NCI-H1694 treated with DMSO at 0.1 percent for 48 hours (cell line): Measurements from ENCODE around the gene MOB3B.
"Not testable (repeated sequence)": the region's sequence is repeated elsewhere in the genome, so short reads cannot be mapped to it uniquely, and the experiment has no call there.

Experiments used
- DNase-seq: peaks from one replicate; lab custom pipeline; 2025; lab: John Stamatoyannopoulos, UW

The MOB3B gene

DNA sequence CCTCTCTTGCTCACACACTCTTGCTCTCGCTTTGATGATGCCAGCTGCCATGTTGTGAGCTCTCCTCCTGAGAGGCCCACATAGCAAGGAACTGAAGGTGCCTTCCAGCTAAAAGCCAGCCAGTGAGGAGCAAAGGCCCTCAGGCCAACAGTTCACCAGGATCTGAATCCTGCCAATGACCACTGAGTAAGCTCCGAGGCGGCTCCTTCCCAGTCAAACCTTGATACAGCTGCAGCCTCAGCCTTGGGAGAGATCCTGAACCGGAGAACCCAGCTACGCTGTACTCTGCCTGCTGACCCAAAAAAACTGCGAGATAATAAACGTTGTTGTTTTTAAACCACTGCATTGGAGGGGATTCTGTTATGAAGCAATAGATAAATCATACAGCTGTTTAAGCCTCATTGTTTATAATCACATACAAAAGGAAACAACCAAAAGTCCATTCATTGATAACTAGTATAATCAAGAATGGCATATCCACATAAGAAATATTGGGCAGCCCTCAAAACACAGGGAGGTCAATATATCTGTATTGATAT lies 54.5 kb downstream of the MOB3B start:
- DNase-seq, result no peak

DNA sequence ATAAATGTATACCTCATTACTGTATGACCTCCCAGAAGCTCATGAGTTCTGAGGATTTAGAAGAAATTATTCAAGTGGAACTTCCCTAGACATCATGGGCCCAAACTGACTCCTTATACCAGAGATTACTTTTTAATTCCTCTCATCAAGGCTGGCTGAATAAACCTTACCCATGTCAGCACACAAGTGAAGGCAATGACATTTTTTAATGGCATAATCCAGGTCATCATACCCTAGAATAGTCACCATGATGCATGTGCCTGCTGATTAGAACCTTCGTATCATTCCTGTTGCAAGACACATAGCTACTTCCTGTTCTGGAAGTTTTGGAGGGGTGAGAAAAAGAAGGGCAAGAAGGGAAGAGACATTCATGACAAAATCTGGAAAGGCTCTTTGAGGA lies 55.3 kb downstream of the MOB3B start:
- no peak for DNase-seq

DNA sequence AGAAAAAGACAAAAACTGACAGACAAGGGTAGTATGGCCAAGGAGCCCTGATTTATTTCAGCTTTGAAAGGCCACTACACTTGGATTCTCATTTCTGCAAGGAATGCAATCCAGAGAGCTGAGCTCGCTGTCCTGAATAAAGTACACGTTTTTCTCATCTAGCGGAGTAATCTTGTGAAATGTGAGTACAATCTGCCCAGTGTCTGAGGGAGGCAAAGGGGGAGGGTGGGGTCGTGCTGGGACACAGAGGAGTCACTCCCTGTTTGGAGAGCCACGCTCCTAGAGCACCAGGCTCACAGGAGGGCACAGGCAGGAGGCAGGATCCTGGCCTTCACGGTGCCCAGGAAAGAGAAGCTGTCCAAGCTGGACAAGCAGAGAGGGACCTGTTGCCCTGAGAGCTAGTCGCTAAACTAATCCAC lies 56.5 kb downstream of the MOB3B start:
- DNase-seq, result peak; percentile 42

DNA sequence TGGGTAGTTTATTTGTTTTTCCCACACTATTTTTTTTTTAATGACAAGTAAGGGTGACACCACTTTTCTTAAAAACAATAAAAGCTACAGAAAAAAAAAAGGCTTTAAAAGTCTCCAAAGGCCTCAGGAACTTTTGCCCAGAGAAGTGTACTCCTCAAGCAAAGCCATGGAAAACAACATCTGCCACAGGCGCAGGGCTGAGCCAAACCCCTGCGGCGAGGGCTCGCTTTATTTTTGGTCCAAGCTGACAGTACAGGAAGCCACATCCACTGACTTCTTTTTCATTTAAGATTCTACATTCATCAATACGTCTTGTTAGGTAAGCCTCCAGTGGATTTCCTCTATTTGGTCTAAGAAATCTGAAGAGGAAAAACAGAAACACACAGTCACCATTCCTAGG lies 57.4 kb downstream of the MOB3B start:
- peak; percentile 35 for DNase-seq

DNA sequence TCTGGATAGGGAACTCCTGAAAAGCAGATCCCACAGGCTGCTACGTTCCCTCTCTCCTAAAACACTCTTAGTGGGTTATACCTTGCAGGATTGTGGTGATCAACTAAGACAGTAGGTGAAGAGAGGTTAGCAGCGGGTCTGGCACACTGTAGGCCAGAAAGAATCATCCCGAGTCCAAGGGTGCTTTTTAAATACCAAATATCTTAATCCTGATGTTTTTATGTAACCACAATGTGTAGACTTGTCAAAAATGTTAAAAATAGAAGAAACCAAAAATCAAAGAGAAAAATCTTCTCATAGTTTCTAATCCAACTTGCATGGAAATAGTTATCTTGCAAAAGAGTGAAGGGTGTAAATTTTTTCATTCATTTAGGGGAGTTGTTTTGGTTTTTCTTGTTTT lies 57.8 kb downstream of the MOB3B start:
- DNase-seq, result no peak

DNA sequence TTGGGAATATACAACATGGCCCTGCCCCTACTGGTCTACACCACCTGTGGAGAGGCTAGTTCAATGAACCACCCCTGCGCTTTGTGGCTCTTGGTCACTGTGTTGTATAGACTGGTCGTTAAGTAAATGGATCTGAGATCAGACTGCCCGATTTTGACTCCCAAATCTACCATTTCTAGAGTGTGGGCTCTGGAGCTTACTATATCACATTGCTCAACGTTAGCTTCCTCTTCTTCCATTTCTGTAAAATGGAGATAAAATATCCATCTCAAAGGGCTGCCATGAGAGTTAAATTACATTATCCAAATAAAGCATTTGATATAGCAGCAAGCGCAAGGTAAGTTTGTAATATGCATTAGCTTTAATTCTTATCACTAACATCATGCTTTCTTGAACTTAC lies 58.2 kb downstream of the MOB3B start:
- DNase-seq, result no peak

DNA sequence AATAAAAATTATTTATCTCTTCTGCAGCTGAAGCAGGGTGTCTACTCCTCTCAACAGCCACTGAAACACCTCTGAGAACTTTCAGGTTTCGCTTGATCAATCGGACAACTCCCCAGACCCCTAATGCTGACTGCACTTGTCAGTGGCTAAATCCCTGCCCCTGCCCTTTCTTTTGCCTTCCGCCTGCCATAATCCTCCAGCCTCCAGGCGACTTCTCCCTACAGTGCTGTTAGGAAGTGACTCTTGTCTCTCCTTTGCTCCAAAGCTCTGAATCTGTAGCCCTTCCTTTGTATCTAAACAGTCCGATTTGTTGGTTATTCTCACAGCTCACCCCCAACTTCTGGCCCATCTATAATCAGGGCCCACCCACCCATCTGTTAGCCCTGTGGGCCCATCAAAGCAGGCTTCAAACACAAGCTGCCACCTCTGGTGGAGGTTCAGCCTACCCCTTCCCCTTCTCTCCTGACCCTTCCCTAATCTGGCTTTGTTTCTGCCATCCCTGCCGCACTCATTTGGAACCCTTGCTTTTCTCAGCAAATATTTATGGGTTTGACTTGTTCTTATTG lies 59.2 kb downstream of the MOB3B start:
- DNase-seq, result peak; percentile 87

DNA sequence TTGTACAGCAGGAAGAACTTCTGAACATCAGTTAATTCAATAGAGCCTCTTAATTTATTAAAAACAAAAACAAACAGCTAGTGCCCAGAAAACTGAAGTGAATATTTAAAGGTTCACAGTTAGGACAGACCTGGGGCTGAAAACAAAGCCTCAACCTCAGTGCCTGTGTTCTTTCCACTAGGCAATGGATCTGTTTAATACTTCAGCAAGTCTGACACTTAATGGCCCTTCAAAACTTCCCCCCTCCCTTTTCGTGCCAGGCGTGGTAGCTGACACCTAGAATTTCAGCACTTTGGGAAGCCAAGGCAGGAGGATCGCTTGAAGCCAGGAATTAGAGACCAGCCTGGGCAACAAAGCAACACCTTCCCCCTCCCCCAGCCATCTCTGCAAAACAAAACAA lies 60.1 kb downstream of the MOB3B start:
- DNase-seq, result no peak

DNA sequence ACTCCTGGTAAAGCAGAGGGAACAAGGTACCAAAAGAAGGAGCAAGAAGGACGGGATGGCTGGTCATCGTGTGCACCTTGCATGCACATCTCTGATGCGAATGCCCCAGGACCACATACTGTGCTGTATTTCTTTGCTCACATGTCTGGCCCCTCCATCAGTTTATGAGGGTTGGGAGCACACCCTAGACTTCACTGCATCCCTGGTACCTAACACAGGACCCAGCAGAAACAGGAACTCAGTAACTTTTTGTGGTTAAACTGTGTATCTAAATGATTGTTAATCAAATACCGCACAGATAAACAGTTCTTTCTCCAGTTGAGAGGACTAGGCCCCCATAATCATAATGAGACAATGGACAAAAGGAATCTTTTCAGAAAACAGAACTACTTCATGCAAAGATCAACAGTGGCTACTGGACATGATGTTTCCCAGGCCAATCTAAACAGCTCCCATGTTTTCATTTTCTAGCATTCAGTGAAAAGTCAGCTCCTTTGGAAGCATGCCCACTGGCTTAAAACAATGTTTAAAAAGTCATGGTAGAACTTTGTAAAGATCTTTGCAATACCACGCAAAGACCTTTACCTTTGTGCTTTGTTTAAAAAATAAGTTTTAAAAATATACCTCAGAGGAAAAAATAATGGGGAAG lies 61.0 kb downstream of the MOB3B start:
- no peak for DNase-seq

DNA sequence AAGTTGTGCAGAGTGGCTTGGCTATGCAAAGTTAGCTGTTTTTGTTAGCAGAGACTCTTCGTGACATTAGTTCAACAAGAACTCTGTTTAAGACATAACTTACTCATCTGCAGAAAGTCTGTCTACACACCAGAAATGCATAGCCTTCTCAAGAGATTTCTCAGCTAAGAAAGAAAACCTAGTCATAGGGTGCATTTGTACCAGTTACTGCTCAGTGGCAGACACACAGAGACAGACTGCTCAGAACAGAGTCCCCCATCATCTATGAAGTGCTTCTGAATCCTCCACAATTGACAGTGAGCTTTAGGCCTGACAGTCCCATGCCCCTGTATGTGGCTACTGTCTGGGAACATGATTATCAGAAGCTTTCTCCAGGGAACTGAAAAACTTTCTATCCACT lies 61.6 kb downstream of the MOB3B start:
- DNase-seq, result no peak

DNA sequence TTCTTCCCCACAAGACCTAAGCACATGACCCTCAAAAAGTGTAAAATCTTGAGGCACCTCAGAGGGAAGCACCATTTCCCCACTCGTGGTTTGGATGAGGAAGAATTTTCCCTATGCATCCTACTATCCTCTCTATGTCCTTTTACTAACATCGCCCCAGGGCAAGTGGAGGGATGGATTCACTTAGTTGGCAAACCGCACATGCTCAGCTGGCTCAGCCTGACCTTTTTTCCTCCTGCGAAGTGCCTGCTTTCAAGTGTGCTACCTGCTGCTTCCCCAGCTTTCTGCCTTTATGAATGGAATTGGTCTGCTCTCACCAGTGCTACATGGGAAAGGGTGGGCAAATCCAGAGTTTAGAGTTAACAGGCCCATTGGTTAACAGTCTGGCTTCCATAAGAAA lies 62.1 kb downstream of the MOB3B start:
- no peak for DNase-seq

DNA sequence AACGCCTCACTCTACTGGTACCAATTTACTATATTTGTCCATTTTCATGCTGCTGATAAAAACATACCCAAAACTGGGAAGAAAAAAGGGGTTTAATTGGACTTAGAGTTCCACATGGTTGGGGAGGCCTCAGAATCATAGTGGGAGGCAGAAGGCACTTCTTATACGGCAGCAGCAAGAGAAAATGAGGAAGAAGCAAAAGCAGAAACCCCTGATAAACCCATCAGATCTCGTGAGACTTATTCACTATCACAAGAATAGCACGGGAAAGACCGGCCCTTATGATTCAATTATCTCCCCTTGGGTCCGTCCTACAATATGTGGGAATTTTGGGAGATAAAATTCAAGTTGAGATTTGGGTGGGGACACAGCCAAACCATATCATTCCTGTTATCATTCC lies 63.1 kb downstream of the MOB3B start:
- not testable (repeated sequence) for DNase-seq

DNA sequence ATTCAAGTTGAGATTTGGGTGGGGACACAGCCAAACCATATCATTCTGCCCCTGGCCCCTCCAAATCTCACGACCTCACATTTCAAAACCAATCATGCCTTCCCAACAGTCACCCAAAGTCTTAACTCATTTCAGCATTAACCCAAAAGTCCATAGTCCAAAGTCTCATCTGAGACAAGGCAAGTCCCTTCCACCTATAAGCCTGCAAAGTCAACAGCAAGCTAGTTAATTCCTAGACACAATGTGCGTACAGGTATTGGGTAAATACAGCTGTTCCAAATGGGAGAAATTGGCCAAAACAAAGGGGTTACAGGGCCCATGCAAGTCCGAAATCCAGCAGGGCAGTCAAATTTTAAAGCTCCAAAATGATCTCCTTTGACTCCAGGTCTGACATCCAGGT lies 64.7 kb downstream of the MOB3B start:
- not testable (repeated sequence) for DNase-seq

DNA sequence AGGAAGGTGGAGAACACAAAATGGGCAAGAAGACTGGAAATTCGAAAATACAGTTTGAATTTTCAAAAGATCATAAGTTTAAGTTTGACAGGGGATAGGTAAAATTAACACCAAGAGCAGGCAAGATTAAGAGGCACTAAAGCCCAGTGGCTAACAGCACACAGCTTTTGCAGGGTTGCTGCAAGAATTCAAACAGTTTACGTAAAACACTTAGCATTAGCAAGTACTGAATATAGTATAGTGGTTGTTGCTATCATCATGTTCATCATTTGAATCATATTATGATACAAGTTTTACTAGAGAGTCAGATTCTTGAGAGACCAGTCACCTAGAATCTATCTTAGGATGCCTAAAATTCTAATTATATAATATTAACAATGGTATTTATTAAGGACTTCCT lies 66.8 kb downstream of the MOB3B start:
- no peak for DNase-seq

DNA sequence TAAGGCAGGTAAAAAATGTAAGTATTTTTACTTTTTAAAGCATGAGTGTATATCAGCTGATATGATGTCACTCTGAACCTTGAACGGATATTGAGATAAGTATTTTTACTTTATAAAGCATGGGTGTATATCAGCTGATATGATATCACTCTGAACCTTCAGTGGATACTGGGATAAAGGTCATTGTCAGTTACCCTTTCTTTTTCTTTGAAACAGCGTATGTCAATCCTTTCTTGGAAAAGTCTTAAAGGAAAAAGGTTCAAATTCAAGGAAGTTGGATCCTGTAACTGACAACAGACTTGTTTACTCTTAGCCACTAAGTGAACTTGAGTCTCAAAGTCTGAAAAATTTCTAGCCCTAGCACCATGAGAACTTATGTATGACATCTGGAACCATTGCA lies 67.2 kb downstream of the MOB3B start:
- DNase-seq, result no peak

DNA sequence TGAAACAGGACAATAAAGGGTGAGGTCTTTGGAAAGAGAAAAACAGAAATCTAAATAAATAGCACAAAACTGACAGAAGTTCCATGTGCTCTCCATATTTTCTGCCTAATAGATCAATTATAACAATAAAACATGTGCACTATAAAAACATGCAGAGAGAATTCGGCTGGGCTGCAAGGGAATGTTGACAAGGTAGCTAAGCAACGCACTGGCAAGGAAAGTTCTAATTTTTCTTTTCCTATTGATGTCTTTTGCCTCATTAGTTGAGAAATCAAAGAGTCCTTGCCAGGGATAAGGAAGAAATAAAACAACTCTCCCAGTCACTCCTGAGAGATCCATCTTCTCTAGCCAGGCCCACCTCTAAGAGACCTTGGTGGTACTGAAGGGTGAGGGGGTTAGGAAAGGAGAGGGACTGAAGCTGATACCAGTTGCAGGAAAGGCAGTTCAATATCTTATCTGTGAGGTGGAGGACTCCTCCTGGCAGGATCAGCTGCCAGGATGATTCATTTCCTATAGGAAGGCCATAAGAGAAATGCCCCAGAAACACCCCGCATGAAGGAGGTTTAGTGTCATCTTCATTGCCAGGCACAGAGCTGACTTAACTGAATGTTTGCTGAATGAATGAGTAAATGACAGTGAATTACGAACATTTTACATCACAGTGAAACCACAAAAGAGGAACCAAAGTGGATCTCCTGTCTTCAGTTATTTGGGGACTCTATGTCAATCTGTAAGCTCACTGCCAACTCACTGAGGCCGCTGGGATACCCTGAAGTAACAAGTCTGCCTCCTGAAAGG lies 69.2 kb downstream of the MOB3B start:
- DNase-seq, result no peak

DNA sequence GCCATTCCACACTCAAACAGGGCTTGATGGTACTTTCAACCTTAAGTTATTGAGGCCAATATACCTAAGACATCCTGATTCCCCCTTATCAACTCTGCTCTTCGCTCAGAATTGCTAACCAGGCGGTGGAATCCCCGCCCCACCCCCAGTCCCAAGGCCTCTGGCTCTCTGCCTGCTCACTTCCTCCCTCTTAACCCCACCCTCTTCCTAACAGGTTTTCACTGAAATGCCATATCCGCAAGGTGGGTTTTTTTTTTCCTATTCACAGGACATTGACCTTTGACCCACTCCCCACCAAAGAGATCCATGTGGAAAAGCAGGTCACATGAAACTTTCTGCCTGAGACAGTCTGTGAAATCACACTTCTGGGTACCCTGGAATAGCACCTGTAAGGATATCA lies 72.2 kb downstream of the MOB3B start:
- no peak for DNase-seq

DNA sequence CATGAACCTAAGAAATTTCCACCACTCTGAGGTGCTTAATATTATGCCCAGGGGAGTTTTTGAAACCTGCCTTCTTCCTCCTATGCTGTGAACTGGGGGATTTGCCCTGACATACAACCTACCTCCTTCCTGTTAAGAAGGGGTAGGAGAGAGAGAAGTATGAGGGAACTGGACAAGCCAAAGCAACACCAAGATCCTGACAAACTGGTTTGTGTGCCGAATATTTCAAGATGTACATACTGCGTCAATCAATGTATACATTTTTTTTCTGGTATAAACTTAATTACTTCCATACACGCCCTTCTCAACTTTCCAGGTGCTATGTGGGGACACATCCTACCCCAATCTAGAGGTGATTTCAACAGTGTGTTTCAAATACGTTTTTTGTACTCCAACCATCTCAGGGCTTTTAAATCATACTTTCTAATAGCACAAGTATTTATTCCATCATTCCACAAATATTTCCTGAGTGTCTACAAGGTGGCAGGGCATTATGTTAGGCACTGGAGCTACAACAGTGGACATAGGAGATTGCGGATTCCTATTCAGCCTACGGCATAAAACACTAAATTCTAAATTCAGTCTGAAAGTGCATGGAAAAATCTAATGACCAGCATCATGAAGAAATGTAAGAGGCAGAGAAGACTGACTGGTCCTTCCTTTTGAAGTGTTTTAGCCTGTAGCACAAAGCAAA lies 75.6 kb downstream of the MOB3B start:
- DNase-seq, result no peak

DNA sequence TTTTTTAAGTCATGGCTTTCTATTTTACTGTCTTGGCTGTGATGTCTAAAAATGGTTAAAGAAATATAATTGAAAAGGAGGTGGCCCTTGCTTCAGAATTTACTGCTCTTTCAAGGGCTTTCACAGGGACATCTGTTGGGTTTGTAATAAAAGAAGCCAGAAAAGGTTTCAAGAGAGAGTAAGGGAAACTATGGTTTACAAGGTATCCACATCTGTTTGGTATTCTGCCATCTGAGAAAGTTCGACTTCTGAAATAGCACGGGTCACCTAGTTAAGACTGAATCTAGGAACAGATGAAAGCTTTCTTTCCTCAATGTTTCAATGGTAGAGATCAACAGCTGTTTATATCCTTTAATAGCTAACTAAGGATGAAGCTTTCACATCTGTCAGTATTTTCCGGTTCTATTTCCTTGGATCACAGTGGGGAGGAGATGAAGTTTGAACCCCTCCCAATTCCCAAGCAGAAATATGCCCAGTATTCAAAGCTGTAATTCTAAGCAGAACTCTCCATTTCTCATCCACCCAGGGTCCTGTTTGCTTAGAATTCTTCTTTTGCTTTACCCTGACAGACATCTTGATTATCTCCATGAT lies 78.3 kb downstream of the MOB3B start:
- DNase-seq, result no peak

DNA sequence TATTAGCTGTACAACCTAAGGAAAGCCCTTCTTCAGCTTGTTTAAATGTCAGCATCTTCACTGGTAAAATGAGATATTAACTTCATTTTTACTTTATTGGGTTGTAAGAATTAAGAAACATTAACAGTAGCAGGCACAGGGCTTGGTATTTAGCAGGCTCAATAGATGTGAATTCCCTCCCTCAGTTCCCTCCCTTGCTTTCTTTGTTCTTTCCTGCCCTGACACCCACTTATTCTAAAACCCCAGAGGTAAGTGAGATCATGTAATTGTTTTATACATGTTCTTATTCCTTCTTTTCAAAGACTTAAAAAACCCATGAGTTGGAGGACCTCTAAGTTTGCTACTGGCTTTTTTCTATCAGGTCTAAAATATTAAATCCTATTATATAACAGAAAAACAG lies 78.9 kb downstream of the MOB3B start:
- no peak for DNase-seq

DNA sequence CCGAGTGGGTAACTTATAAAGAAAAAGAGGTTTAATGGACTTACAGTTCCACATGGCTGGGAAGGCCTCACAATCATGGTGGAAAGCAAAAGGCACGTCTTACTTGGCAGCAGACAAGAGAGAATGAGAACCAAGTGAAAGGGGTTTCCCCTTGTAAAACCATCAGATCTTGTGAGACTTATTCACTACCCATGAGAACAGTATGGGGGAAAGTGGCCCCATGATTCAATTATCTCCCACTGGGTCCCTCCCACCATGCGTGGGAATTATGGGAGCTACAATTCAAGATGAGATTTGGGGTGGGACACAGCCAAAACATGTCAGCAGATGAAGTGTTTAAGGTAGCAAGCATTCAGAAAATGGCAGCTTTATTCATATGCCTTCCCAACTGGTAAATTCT lies 81.3 kb downstream of the MOB3B start:
- not testable (repeated sequence) for DNase-seq

DNA sequence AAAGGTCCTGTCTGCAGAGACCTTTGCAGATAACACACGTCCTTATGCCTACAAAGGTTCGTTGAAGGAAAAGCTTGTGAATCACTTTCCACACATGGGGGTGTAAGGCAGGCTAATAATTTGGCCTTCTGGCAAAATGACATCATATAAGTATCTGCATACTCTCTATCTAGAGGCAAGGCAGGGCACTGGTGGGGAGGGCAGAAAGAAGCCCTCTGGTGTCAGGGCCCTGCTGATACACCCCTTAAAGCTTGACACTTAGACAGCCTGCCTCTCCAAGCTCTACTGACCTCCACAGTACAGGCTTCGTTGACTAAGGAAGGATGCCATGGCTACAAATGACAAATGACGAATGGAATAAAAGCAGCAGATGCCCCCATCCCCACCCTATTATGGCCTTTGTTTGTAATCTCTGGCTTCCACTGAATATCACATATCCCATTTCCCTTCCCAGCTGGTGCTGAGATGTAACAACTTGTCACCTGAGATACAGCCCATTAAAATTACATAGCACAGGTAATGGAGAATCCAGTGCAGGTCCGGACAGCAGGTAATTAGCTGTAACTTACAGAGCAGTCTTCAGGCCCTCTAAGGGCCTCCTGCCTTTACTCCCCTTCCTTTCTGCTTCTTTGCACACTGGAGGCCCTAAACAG lies 82.5 kb downstream of the MOB3B start:
- DNase-seq, result peak; percentile 17
